Measurements from ENCODE around the gene RER1. TPM values are rescaled to one million over a fixed set of nuclear protein-coding genes. Genes with fewer than 3 reads are reported as not detected.

Gene RER1
- total RNA-seq, 1 donor from 2014 or later = 147 TPM

DNA sequence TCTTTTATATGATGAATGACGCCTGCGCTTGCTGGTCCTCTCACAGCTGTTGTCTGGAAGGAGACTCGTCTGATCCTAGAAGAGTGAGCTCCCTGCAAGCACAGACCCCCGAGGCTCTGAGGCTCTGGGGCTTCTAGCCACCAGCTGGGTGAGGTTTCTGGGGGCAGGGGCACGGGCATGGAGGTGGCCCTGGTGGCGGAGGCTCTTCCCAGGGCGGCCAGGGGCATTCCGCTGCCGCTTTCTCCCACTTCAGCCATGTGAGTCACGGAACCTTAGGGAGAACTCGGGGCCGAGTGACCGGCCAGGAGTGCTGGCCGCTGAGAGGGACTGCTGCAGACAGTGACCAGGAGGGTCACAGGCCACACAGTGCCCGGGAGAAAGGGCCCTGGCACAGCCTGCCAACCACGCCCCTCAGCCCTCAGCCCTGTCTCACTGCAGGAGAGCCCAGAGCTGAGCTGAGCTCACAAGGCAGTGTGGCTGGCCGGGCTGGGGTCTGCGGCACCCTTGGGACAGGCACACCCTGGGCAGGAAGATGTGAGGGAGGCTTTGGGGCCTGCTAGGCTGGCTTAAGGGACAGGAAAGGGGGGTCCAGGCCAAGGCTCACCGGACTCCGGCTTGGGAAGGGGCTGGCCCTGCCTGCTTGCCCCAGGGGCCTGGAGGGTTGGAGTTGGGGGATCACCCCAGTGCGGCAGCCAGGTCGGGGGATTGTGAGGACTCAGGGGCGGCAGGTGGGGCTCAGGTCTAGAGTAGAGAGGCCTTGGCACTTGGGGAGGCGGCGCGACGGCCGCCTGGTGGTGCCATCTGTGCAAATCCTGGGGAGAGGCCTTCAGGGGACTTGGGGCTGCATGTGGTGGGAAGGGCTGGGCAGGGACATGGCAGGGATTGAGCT, 36.0 kb upstream of the RER1 start:
- no peak for DNase-seq (ENCODE audit: extremely low spot score, unreplicated experiment)
- no peak overlapping the region for H3K4me3 Mint-ChIP-seq (ENCODE audit: unreplicated experiment)

GRCh38 chr1:2356401-2356800, 35.2 kb upstream of the RER1 start:
- no peak for DNase-seq (ENCODE audit: extremely low spot score, unreplicated experiment)
- no peaks in the 10 kb centered on the region for H3K27me3 Mint-ChIP-seq (ENCODE audit: unreplicated experiment)
- no peaks in the 10 kb centered on the region for H3K9me3 Mint-ChIP-seq (ENCODE audit: unreplicated experiment)
- H3K4me3 Mint-ChIP-seq (ENCODE audit: unreplicated experiment) = no peak overlapping the region
- peaks cover 2% of the 10 kb centered on the region for H3K36me3 Mint-ChIP-seq (ENCODE audit: unreplicated experiment)
- TF ChIP-seq CTCF (IDR thresholded peaks at IDR 0.05) = no peak
- H3K27ac Mint-ChIP-seq (ENCODE audit: unreplicated experiment) = no peak overlapping the region
- H3K4me1 Mint-ChIP-seq (ENCODE audit: unreplicated experiment) = peaks cover 8% of the 10 kb centered on the region

More for the DNA sequence above, 36.0 kb upstream of the RER1 start:
- Mint-ChIP-seq H3K9me3 (ENCODE audit: unreplicated experiment) (no peaks in the 10 kb centered on the region), H3K27me3 (ENCODE audit: unreplicated experiment) (no peaks in the 10 kb centered on the region), H3K4me1 (ENCODE audit: unreplicated experiment) (peaks cover 6% of the 10 kb centered on the region), H3K36me3 (ENCODE audit: unreplicated experiment) (peaks cover 2% of the 10 kb centered on the region), H3K27ac (ENCODE audit: unreplicated experiment) (no peak overlapping the region)
- no peak for TF ChIP-seq CTCF (IDR thresholded peaks at IDR 0.05)

DNA sequence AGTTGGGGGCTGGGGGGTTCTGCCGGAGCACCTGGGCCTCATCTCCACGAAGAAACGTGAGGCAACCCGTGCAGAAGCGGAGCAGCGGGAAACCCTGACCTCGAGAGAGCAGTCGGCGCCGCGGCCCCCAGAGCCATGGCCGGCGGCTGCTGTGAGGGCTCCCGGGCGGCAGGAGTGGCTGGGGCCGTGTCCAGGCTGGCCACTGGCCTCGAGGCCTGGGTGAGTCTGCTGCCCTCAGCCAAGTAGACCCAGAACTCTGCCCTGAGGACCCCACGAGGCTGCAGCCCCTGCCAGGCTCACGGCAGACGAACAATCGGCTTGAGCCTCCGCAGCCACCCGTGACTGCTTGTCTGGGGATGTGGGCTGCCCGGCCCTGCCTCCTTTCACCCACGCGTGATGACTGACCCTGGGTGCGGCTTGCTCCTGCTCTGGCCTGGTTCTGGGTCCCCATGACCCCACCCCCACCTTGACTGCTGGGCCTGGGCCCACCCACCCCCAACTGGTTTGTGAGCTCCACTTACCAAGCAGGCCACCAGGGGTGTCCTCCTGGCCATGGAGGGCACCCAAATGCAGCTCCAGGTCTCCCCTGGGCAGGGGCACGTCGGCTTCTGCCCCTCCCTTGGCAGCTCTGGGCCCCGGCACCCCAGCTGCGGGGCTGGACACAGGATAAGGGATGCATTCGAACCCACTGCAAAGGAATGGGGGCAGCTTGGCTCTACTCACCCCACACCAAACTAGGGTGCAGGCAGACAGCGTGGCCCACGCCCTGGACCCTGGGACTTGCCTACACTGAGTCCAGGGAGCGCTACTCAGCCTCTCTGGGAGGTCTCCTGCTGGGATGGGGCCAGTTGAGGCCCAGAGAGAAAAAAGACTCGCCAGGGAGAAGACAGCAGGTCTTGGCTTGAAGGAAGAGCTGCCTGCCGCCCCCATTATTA, 34.5 kb upstream of the RER1 start:
- no peak for TF ChIP-seq CTCF (IDR thresholded peaks at IDR 0.05)
- no peak for DNase-seq (ENCODE audit: extremely low spot score, unreplicated experiment)
- peaks cover 8% of the 10 kb centered on the region for H3K4me1 Mint-ChIP-seq (ENCODE audit: unreplicated experiment)
- no peaks in the 10 kb centered on the region for H3K9me3 Mint-ChIP-seq (ENCODE audit: unreplicated experiment)
- H3K4me3 Mint-ChIP-seq (ENCODE audit: unreplicated experiment) = no peak overlapping the region
- H3K27me3 Mint-ChIP-seq (ENCODE audit: unreplicated experiment) = no peaks in the 10 kb centered on the region
- H3K36me3 Mint-ChIP-seq (ENCODE audit: unreplicated experiment) = peaks cover 2% of the 10 kb centered on the region
- H3K27ac Mint-ChIP-seq (ENCODE audit: unreplicated experiment) = no peak overlapping the region

- Mint-ChIP-seq H3K27ac (ENCODE audit: unreplicated experiment) (no peak overlapping the region), H3K9me3 (ENCODE audit: unreplicated experiment) (no peaks in the 10 kb centered on the region), H3K4me1 (ENCODE audit: unreplicated experiment) (peaks cover 8% of the 10 kb centered on the region), H3K27me3 (ENCODE audit: unreplicated experiment) (no peaks in the 10 kb centered on the region), H3K36me3 (ENCODE audit: unreplicated experiment) (peaks cover 4% of the 10 kb centered on the region), H3K4me3 (ENCODE audit: unreplicated experiment) (no peak overlapping the region)
- no peak for TF ChIP-seq CTCF (IDR thresholded peaks at IDR 0.05)
- no peak for DNase-seq (ENCODE audit: extremely low spot score, unreplicated experiment)
These were observed 33.6 kb upstream of the RER1 start for GRCh38 chr1:2358072-2358471.

Measured in osteocyte (in vitro differentiated cells).